ENCODE results near the gene QRSL1.
A peak's percentile ranks its signal among the peaks of the same experiment; 100 is the strongest.
"Not testable (repeated sequence)": the region's sequence is repeated elsewhere in the genome, so short reads cannot be mapped to it uniquely, and the experiment has no call there.

Gene QRSL1

GRCh38 chr6:106688177-106688951 lies 59.0 kb downstream of the QRSL1 start:
- DNase-seq: no peak

- no peak for DNase-seq
Observed at GRCh38 chr6:106692112-106692818, 62.9 kb downstream of the QRSL1 start.

- no peak for DNase-seq
Observed at GRCh38 chr6:106692819-106693208, 63.4 kb downstream of the QRSL1 start.

GRCh38 chr6:106693418-106693817 lies 64.0 kb downstream of the QRSL1 start:
- DNase-seq: no peak

- DNase-seq: no peak
Observed at GRCh38 chr6:106694343-106694742, 65.0 kb downstream of the QRSL1 start.

GRCh38 chr6:106700581-106700980 lies 71.2 kb downstream of the QRSL1 start:
- DNase-seq: no peak

- not testable (repeated sequence) for DNase-seq
Observed at GRCh38 chr6:106701201-106701600, 71.8 kb downstream of the QRSL1 start.

- DNase-seq: peak in 1 of 2 experiments; percentile 64
Observed at GRCh38 chr6:106702046-106702445, 72.7 kb downstream of the QRSL1 start.

GRCh38 chr6:106702451-106703110 lies 73.2 kb downstream of the QRSL1 start:
- DNase-seq: peak; percentile 67 to 91

GRCh38 chr6:106704327-106704726 lies 74.9 kb downstream of the QRSL1 start:
- DNase-seq: no peak

GRCh38 chr6:106705156-106705555 lies 75.8 kb downstream of the QRSL1 start:
- DNase-seq: no peak

GRCh38 chr6:106710580-106710979 lies 81.2 kb downstream of the QRSL1 start:
- DNase-seq: no peak

GRCh38 chr6:106714281-106714680 lies 84.9 kb downstream of the QRSL1 start:
- no peak for DNase-seq

- DNase-seq: no peak
Observed at GRCh38 chr6:106715922-106716321, 86.5 kb downstream of the QRSL1 start.

GRCh38 chr6:106716966-106717365 lies 87.6 kb downstream of the QRSL1 start:
- no peak for DNase-seq
